HCT116 (cell line): ENCODE measurements around the gene CARMIL1. TPM values are rescaled to one million over a fixed set of nuclear protein-coding genes. Genes with fewer than 3 reads are reported as not detected.

Experiments used
- ATAC-seq: fragments of 200-7000 bp; cut with Tn5 transposase; 2 replicates; pipeline ENCODE4 v1.9.1; 2020; ENCODE audit warnings: mild to moderate bottlenecking, moderate library complexity
- BruUV-seq: library from RNA; stranded (reverse); fragments of 400-500 nt; replicated peaks from 2 replicates; lab custom pipeline; 2021; lab: Mats Ljungman, UMichigan
- CTCF ChIA-PET: fragments of 300-600 bp; sonication (Branson Sonifier 250); formaldehyde crosslinking; loops from one replicate; lab custom pipeline; 2021; ENCODE audit warnings: antibody characterized with exemption; lab: Charles Lee
- POLR2A ChIA-PET: fragments of 300-600, 350-600 bp; sonication (Branson Sonifier 250); formaldehyde crosslinking; loops from one replicate; lab custom pipeline; 2021; ENCODE audit warnings: antibody characterized with exemption; lab: Charles Lee
- RAD21 ChIA-PET, 2 experiments: fragments of 300-600 bp; sonication (Branson Sonifier 250); formaldehyde crosslinking; loops; one replicate each; lab custom pipeline; 2023; ENCODE audit warnings: low total read pairs in 2 of 2; ENCODE audit not compliant: uncharacterized antibody in 2 of 2, unreplicated experiment in 2 of 2, low non-redundant PET in 1 of 2; lab: Charles Lee
- DNase-seq: peaks from one replicate; pipeline ENCODE4 v3.0.0-alpha.2; 2010; ENCODE audit warnings: low read depth, low spot score
- H2AFZ ChIP-seq: fragments of 200-600 bp; shearing (Covaris generic), sonication (generic); 2 replicates; pipeline ENCODE4 v1.6.1; 2017; ENCODE audit warnings: low read depth, mixed run types, mixed read lengths, antibody characterized with exemption, low read length; ENCODE audit not compliant: poor library complexity, severe bottlenecking
- H3K27ac ChIP-seq: 2 replicates; pipeline ENCODE4 v1.5.1; 2012; ENCODE audit warnings: low read depth, low read length
- H3K27me3 ChIP-seq: fragments of 200-600 bp; sonication (generic); 2 replicates; pipeline ENCODE4 v1.6.1; 2016; ENCODE audit warnings: mixed run types, low read length, mixed read lengths; ENCODE audit not compliant: insufficient read depth
- H3K36me3 ChIP-seq, 2 experiments: fragments of 200-500 bp in 1 of 2; fragments of 200-600 bp in 1 of 2; sonication (Bioruptor generic) in 1 of 2; sonication (generic) in 1 of 2; 2 replicates each; pipeline versions ENCODE4 v1.5.1 to v1.6.1; 2014 to 2016; ENCODE audit warnings: low read length in 2 of 2, inconsistent platforms in 1 of 2, mixed read lengths in 1 of 2, mixed run types in 1 of 2; ENCODE audit not compliant: insufficient read depth in 2 of 2, control insufficient read depth in 1 of 2
- H3K4me1 ChIP-seq, 2 experiments: fragments of 200-600 bp in 1 of 2; sonication (generic) in 1 of 2; 2 replicates each; pipeline versions ENCODE4 v1.5.1 to v1.6.1; 2012 to 2017; ENCODE audit warnings: low read length in 2 of 2, inconsistent platforms in 1 of 2, mild to moderate bottlenecking in 1 of 2, mixed read lengths in 1 of 2, mixed run types in 1 of 2, moderate library complexity in 1 of 2; ENCODE audit not compliant: insufficient read depth in 2 of 2, control insufficient read depth in 1 of 2
- H3K4me2 ChIP-seq: fragments of 200-600 bp; sonication (generic); 2 replicates; pipeline ENCODE4 v1.6.1; 2017; ENCODE audit warnings: mixed run types, low read length, mixed read lengths
- H3K4me3 ChIP-seq, 2 experiments: fragments of 200-600 bp in 1 of 2; sonication (generic) in 1 of 2; replicated peaks in 1 of 2; 2 replicates each; pipeline ENCODE4 v1.5.1; 2011 to 2016; ENCODE audit warnings: low read length in 2 of 2, control low read depth in 1 of 2, low read depth in 1 of 2, mild to moderate bottlenecking in 1 of 2, mixed read lengths in 1 of 2, mixed run types in 1 of 2
- H3K79me2 ChIP-seq: fragments of 200-600 bp; sonication (generic); 2 replicates; pipeline ENCODE4 v1.6.1; 2017; ENCODE audit warnings: mild to moderate bottlenecking, mixed run types, low read length, moderate library complexity, mixed read lengths; ENCODE audit not compliant: insufficient read depth
- H3K9ac ChIP-seq: fragments of 200-600 bp; sonication (generic); 2 replicates; pipeline ENCODE4 v1.6.1; 2016; ENCODE audit warnings: low read length, mixed read lengths
- H3K9me2 ChIP-seq: fragments of 200-600 bp; sonication (generic), shearing (Covaris generic); 2 replicates; pipeline ENCODE4 v1.6.1; 2017; ENCODE audit warnings: mixed run types, mild to moderate bottlenecking, moderate library complexity; ENCODE audit not compliant: insufficient read depth
- H3K9me3 ChIP-seq, 2 experiments: fragments of 200-500 bp in 1 of 2; fragments of 200-600 bp in 1 of 2; sonication (Bioruptor generic) in 1 of 2; sonication (generic) in 1 of 2; 2 replicates each; pipeline ENCODE4 v1.6.1; 2014 to 2017; ENCODE audit warnings: low read length in 2 of 2, mixed read lengths in 2 of 2, inconsistent platforms in 1 of 2, low read depth in 1 of 2, mild to moderate bottlenecking in 1 of 2, mixed run types in 1 of 2, moderate library complexity in 1 of 2; ENCODE audit not compliant: control insufficient read depth in 1 of 2, insufficient read depth in 1 of 2
- H4K20me1 ChIP-seq: fragments of 200-600 bp; sonication (generic), shearing (Covaris generic); 2 replicates; pipeline ENCODE4 v1.6.1; 2017; ENCODE audit warnings: mixed run types, mild to moderate bottlenecking, moderate library complexity; ENCODE audit not compliant: insufficient read depth
- ATF3 ChIP-seq: IDR thresholded peaks from 2 replicates; pipeline ENCODE4 v1.6.1; 2012
- CBX3 ChIP-seq: IDR thresholded peaks from 2 replicates; pipeline ENCODE4 v1.6.1; 2012; ENCODE audit warnings: low read depth
- CEBPB ChIP-seq: IDR thresholded peaks from 2 replicates; pipeline ENCODE4 v1.6.1; 2012; ENCODE audit warnings: low read depth
- EGR1 ChIP-seq: IDR thresholded peaks from 2 replicates; pipeline ENCODE4 v1.6.1; 2012; ENCODE audit warnings: low read depth
- ELF1 ChIP-seq: IDR thresholded peaks from 2 replicates; pipeline ENCODE4 v1.6.1; 2012; ENCODE audit warnings: low read depth, borderline replicate concordance
- EZH2 ChIP-seq: fragments of 200-600 bp; sonication (generic); IDR thresholded peaks from 2 replicates; pipeline ENCODE4 v1.6.1; 2017; ENCODE audit warnings: antibody characterized with exemption, mixed run types
- EZH2phosphoT487 ChIP-seq: fragments of 200-600 bp; IDR thresholded peaks from 2 replicates; pipeline ENCODE4 v1.6.1; 2018; ENCODE audit warnings: antibody characterized with exemption, borderline replicate concordance
- FOSL1 ChIP-seq: IDR thresholded peaks from 2 replicates; pipeline ENCODE4 v1.6.1; 2012; ENCODE audit warnings: low read depth
- MAX ChIP-seq: IDR thresholded peaks from 2 replicates; pipeline ENCODE4 v1.6.1; 2012
- POLR2AphosphoS5 ChIP-seq: IDR thresholded peaks from 2 replicates; pipeline ENCODE4 v1.6.1; 2011; ENCODE audit warnings: mild to moderate bottlenecking, low read depth, low read length, moderate library complexity
- RAD21 ChIP-seq: IDR thresholded peaks from 2 replicates; pipeline ENCODE4 v1.6.1; 2012; ENCODE audit warnings: low read depth, mild to moderate bottlenecking
- SIN3A ChIP-seq: IDR thresholded peaks from 2 replicates; pipeline ENCODE4 v1.6.1; 2012; ENCODE audit warnings: low read depth
- SP1 ChIP-seq: IDR thresholded peaks from 2 replicates; pipeline ENCODE4 v1.6.1; 2012; ENCODE audit warnings: low read depth
- YY1 ChIP-seq: IDR thresholded peaks from 2 replicates; pipeline ENCODE4 v1.6.1; 2011; ENCODE audit warnings: low read length, low read depth, moderate library complexity, mild to moderate bottlenecking; ENCODE audit not compliant: insufficient replicate concordance; ENCODE audit errors: extremely low read depth
- ZBTB33 ChIP-seq: IDR thresholded peaks from 2 replicates; pipeline ENCODE4 v1.6.1; 2011; ENCODE audit warnings: mild to moderate bottlenecking, low read length, moderate library complexity; ENCODE audit not compliant: insufficient replicate concordance; ENCODE audit errors: extremely low read depth
- ZFX ChIP-seq: fragments of 450-650 bp; IDR thresholded peaks from 2 replicates; pipeline ENCODE4 v1.6.1; 2017
- intact Hi-C: fragments of 100-400 bp; cut with micrococcal nuclease; formaldehyde crosslinking; loops from 2 replicates; pipeline ENCODE4 v1.10.0; 2022
- total RNA-seq: library from RNA; stranded (reverse); gene quantifications from one replicate; pipeline ENCODE4 v1.2.1, GENCODE V29; 2021; ENCODE audit not compliant: unreplicated experiment
- TF ChIP-seq, protein P1 (sequence below), 3 experiments: fragments of 200-600 bp in 1 of 3; sonication (generic) in 1 of 3; IDR thresholded peaks in 2 of 3; conservative IDR thresholded peaks in 1 of 3; 2 replicates each; pipeline ENCODE4 v1.5.1; 2012 to 2017; ENCODE audit warnings: low read depth in 2 of 3, low read length in 2 of 3, antibody characterized with exemption in 1 of 3, borderline replicate concordance in 1 of 3, control low read depth in 1 of 3, mild to moderate bottlenecking in 1 of 3, mixed read lengths in 1 of 3, mixed run types in 1 of 3, moderate library complexity in 1 of 3; ENCODE audit not compliant: insufficient read depth in 1 of 3

The CARMIL1 gene
- total RNA-seq, 1 experiment from 2014 or later, result 21.7 TPM

- POLR2A ChIA-PET, result no interaction called here
- peaks cover 64% of the 10 kb centered on the region for H3K79me2 ChIP-seq
Observed at GRCh38 chr6:25333471-25333870, 54.3 kb downstream of the CARMIL1 start.

GRCh38 chr6:25334793-25335192 is 55.6 kb downstream of the CARMIL1 start:
- H3K9me2 ChIP-seq, result no peaks in the 10 kb centered on the region
- H3K4me1 ChIP-seq, result peaks cover 0 to 4% of the 10 kb centered on the region in 2 experiments; a peak in 1 of 4 replicates
- no peak overlapping the region for H3K4me2 ChIP-seq
- H3K9me3 ChIP-seq, result no peaks in the 10 kb centered on the region
- H3K4me3 ChIP-seq, result no peak overlapping the region
- DNase-seq, result no peak
- ChIA-PET POLR2A (no interaction called here), CTCF (no interaction called here), RAD21 (no interaction called here)
- no peaks in the 10 kb centered on the region for H3K27me3 ChIP-seq
- no TSS peak for BruUV-seq
- no peak for ATAC-seq
- no peak overlapping the region for H3K9ac ChIP-seq
- H4K20me1 ChIP-seq, result no peaks in the 10 kb centered on the region
- H3K36me3 ChIP-seq, result no peaks in the 10 kb centered on the region
- H3K27ac ChIP-seq, result no peak overlapping the region
- intact Hi-C loops, result no loop called here
- H2AFZ ChIP-seq, result no peak overlapping the region
- peaks cover 74% of the 10 kb centered on the region for H3K79me2 ChIP-seq
- TF ChIP-seq CEBPB (no peak), CBX3 (no peak), YY1 (no peak), EGR1 (no peak), ATF3 (no peak), EZH2phosphoT487 (no peak), SIN3A (no peak), ZBTB33 (no peak), POLR2AphosphoS5 (no peak), EZH2 (no peak), ZFX (no peak), MAX (no peak)

More at GRCh38 chr6:25333471-25333870, 54.3 kb downstream of the CARMIL1 start:
- Histone ChIP-seq H3K36me3 (no peaks in the 10 kb centered on the region), H3K4me1 (peaks cover 0 to 4% of the 10 kb centered on the region in 2 experiments; a peak in 1 of 4 replicates), H3K9me3 (no peaks in the 10 kb centered on the region), H3K27ac (no peak overlapping the region), H3K4me3 (no peak overlapping the region), H3K9ac (no peak overlapping the region), H4K20me1 (no peaks in the 10 kb centered on the region), H2AFZ (no peak overlapping the region), H3K4me2 (no peak overlapping the region), H3K9me2 (no peaks in the 10 kb centered on the region), H3K27me3 (no peaks in the 10 kb centered on the region)
- BruUV-seq, result no TSS peak
- CTCF ChIA-PET, result no interaction called here
- no peak for DNase-seq
- no peak for ATAC-seq
- RAD21 ChIA-PET, result no interaction called here
- intact Hi-C loops, result no loop called here
- no peak for TF ChIP-seq ELF1
- no peak for TF ChIP-seq SP1
- TF ChIP-seq FOSL1, result no peak
- no peak for TF ChIP-seq EZH2
- TF ChIP-seq YY1, result no peak
- TF ChIP-seq, protein P1, sequence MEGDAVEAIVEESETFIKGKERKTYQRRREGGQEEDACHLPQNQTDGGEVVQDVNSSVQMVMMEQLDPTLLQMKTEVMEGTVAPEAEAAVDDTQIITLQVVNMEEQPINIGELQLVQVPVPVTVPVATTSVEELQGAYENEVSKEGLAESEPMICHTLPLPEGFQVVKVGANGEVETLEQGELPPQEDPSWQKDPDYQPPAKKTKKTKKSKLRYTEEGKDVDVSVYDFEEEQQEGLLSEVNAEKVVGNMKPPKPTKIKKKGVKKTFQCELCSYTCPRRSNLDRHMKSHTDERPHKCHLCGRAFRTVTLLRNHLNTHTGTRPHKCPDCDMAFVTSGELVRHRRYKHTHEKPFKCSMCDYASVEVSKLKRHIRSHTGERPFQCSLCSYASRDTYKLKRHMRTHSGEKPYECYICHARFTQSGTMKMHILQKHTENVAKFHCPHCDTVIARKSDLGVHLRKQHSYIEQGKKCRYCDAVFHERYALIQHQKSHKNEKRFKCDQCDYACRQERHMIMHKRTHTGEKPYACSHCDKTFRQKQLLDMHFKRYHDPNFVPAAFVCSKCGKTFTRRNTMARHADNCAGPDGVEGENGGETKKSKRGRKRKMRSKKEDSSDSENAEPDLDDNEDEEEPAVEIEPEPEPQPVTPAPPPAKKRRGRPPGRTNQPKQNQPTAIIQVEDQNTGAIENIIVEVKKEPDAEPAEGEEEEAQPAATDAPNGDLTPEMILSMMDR (IDR thresholded peaks at IDR 0.05 in 2 of 3, conservative IDR thresholded peaks at IDR 0.05 in 1 of 3; ENCODE audit: borderline replicate concordance in 1 of 3, insufficient read depth in 1 of 3, low read depth in 2 of 3, low read length in 2 of 3), result no peak
- TF ChIP-seq CEBPB, result no peak
- no peak for TF ChIP-seq RAD21
- no peak for TF ChIP-seq SIN3A
